Measurements from ENCODE around the gene RNF175. TPM values are rescaled to one million over a fixed set of nuclear protein-coding genes. Genes with fewer than 3 reads are reported as not detected.

RNF175 gene
- total and polyA plus RNA-seq, 4 donors = 0.15 to 1.8 (median 0.16) TPM

GRCh38 chr4:153758136-153758535, 1.7 kb downstream of the RNF175 start:
- Histone ChIP-seq H3K4me3 (no peak overlapping the region), H3K27me3 (ENCODE audit: control insufficient read depth in 3 of 3, insufficient read depth in 3 of 3, low read length in 2 of 3) (no peaks in the 10 kb centered on the region), H3K9ac (ENCODE audit: insufficient read depth in 1 of 2, low read length in 2 of 2) (no peak overlapping the region), H3K27ac (ENCODE audit: low read depth in 1 of 2, low read length in 1 of 2) (no peak overlapping the region), H3K9me3 (ENCODE audit: control insufficient read depth in 4 of 4, insufficient read depth in 3 of 4, low read length in 3 of 4) (peaks cover 0 to 7% (median 3%) of the 10 kb centered on the region in 4 donors), H3K36me3 (ENCODE audit: control insufficient read depth in 4 of 4, insufficient read depth in 4 of 4, low read length in 4 of 4) (no peaks in the 10 kb centered on the region), H3K4me1 (ENCODE audit: control insufficient read depth in 5 of 5, insufficient read depth in 5 of 5, low read length in 5 of 5) (peaks cover 0 to 12% (median 0%) of the 10 kb centered on the region in 5 donors)
- 95 to 98% methylated on average over 2 of the region's 2 CpGs for WGBS, 2 donors
- no peak for TF ChIP-seq CTCF (IDR thresholded peaks at IDR 0.05; ENCODE audit: control extremely low read depth, extremely low read depth)
- no peak for ATAC-seq (ENCODE audit: insufficient read depth, low FRiP score)
- no peak for DNase-seq

- no peaks in the 10 kb centered on the region for H3K36me3 ChIP-seq (ENCODE audit: control insufficient read depth in 4 of 4, insufficient read depth in 4 of 4, low read length in 4 of 4)
- no peak overlapping the region for H3K4me3 ChIP-seq
- TF ChIP-seq CTCF (IDR thresholded peaks at IDR 0.05; ENCODE audit: control extremely low read depth, extremely low read depth) = no peak
- H3K27me3 ChIP-seq (ENCODE audit: control insufficient read depth in 3 of 3, insufficient read depth in 3 of 3, low read length in 2 of 3) = no peaks in the 10 kb centered on the region
- H3K27ac ChIP-seq (ENCODE audit: low read depth in 1 of 2, low read length in 1 of 2) = no peak overlapping the region
- 40 to 69% methylated on average over 1 of the region's 1 CpG for WGBS, 2 donors
- H3K9ac ChIP-seq (ENCODE audit: insufficient read depth in 1 of 2, low read length in 2 of 2) = no peak overlapping the region
- ATAC-seq (ENCODE audit: insufficient read depth, low FRiP score) (no peak), DNase-seq (no peak)
- peaks cover 0 to 12% (median 0%) of the 10 kb centered on the region in 5 donors for H3K4me1 ChIP-seq (ENCODE audit: control insufficient read depth in 5 of 5, insufficient read depth in 5 of 5, low read length in 5 of 5)
- peaks cover 0 to 7% (median 3%) of the 10 kb centered on the region in 4 donors for H3K9me3 ChIP-seq (ENCODE audit: control insufficient read depth in 4 of 4, insufficient read depth in 3 of 4, low read length in 3 of 4)
Observed at GRCh38 chr4:153757407-153757806, 2.4 kb downstream of the RNF175 start.

GRCh38 chr4:153755186-153755585, 4.6 kb downstream of the RNF175 start:
- Histone ChIP-seq H3K9me3 (ENCODE audit: control insufficient read depth in 4 of 4, insufficient read depth in 3 of 4, low read length in 3 of 4) (peaks cover 0 to 6% (median 3%) of the 10 kb centered on the region in 4 donors), H3K9ac (ENCODE audit: insufficient read depth in 1 of 2, low read length in 2 of 2) (no peak overlapping the region), H3K4me3 (no peak overlapping the region), H3K4me1 (ENCODE audit: control insufficient read depth in 5 of 5, insufficient read depth in 5 of 5, low read length in 5 of 5) (peaks cover 0 to 10% (median 0%) of the 10 kb centered on the region in 5 donors), H3K27ac (ENCODE audit: low read depth in 1 of 2, low read length in 1 of 2) (no peak overlapping the region), H3K36me3 (ENCODE audit: control insufficient read depth in 4 of 4, insufficient read depth in 4 of 4, low read length in 4 of 4) (no peaks in the 10 kb centered on the region), H3K27me3 (ENCODE audit: control insufficient read depth in 3 of 3, insufficient read depth in 3 of 3, low read length in 2 of 3) (no peaks in the 10 kb centered on the region)
- no peak for ATAC-seq (ENCODE audit: insufficient read depth, low FRiP score)
- no peak for DNase-seq
- TF ChIP-seq CTCF (IDR thresholded peaks at IDR 0.05; ENCODE audit: control extremely low read depth, extremely low read depth) = no peak
- 74% methylated on average over 2 of the region's 2 CpGs for WGBS, 2 donors
